HepG2 (cell line): ENCODE measurements around the gene EPB41L2. TPM values are rescaled to one million over a fixed set of nuclear protein-coding genes. Genes with fewer than 3 reads are reported as not detected.

Experiments
- BRCA1 ChIP-seq: sonication (generic); formaldehyde crosslinking; IDR thresholded peaks from 2 replicates; pipeline ENCODE4 v1.4.0; 2020; ENCODE audit warnings: missing genetic modification reagents
- E2F2 ChIP-seq: sonication (generic); formaldehyde crosslinking; IDR thresholded peaks from 2 replicates; pipeline ENCODE4 v1.4.0; 2020; ENCODE audit warnings: missing genetic modification reagents, borderline replicate concordance
- ERF ChIP-seq: IDR thresholded peaks from 2 replicates; pipeline ENCODE4 v1.6.1; 2018; ENCODE audit warnings: missing biosample characterization, missing genetic modification reagents
- GATA4 ChIP-seq: sonication (generic); IDR thresholded peaks from 2 replicates; pipeline ENCODE4 v1.6.1; 2016; ENCODE audit warnings: antibody characterized with exemption, low read depth, borderline replicate concordance
- GPN1 ChIP-seq: sonication (generic); formaldehyde crosslinking; IDR thresholded peaks from 2 replicates; pipeline ENCODE4 v1.5.1; 2020; ENCODE audit warnings: missing genetic modification reagents, borderline replicate concordance
- IKZF5 ChIP-seq: IDR thresholded peaks from 2 replicates; pipeline ENCODE4 v1.6.1; 2018; ENCODE audit warnings: missing genetic modification reagents, mild to moderate bottlenecking, missing compliant biosample characterization
- KLF12 ChIP-seq: sonication (generic); formaldehyde crosslinking; IDR thresholded peaks from 2 replicates; pipeline ENCODE4 v1.4.0; 2020; ENCODE audit warnings: missing genetic modification reagents, borderline replicate concordance
- MBNL3 ChIP-seq: fragments of 250-450 bp; sonication (Bioruptor Pico); conservative IDR thresholded peaks from 2 replicates; pipeline ENCODE4 v1.8.0; 2022; ENCODE audit warnings: mild to moderate bottlenecking, inconsistent platforms
- RARA ChIP-seq: IDR thresholded peaks from 2 replicates; pipeline ENCODE4 v1.6.1; 2016; ENCODE audit warnings: missing genetic modification reagents, missing compliant biosample characterization
- SCMH1 ChIP-seq: sonication (generic); formaldehyde crosslinking; IDR thresholded peaks from 2 replicates; pipeline ENCODE4 v1.9.0; 2021; ENCODE audit warnings: missing genetic modification reagents, mild to moderate bottlenecking, borderline replicate concordance
- SP140L ChIP-seq: sonication (generic); formaldehyde crosslinking; IDR thresholded peaks from 2 replicates; pipeline ENCODE4 v1.4.0; 2020; ENCODE audit warnings: missing genetic modification reagents, borderline replicate concordance
- THAP9 ChIP-seq: sonication (generic); formaldehyde crosslinking; IDR thresholded peaks from 2 replicates; pipeline ENCODE4; 2020; ENCODE audit warnings: missing genetic modification reagents, mild to moderate bottlenecking, borderline replicate concordance
- ZMYM3 ChIP-seq: sonication (generic); formaldehyde crosslinking; IDR thresholded peaks from 2 replicates; pipeline ENCODE4 v1.5.1; 2020; ENCODE audit warnings: mild to moderate bottlenecking, missing genetic modification reagents
- ZNF30 ChIP-seq: sonication (generic); formaldehyde crosslinking; IDR thresholded peaks from 2 replicates; pipeline ENCODE4 v1.5.0; 2020; ENCODE audit warnings: mild to moderate bottlenecking, missing genetic modification reagents
- ZNF331 ChIP-seq: sonication (generic); formaldehyde crosslinking; IDR thresholded peaks from 2 replicates; pipeline ENCODE4 v1.4.0; 2020; ENCODE audit warnings: missing genetic modification reagents
- ZNF552 ChIP-seq: sonication (generic); formaldehyde crosslinking; IDR thresholded peaks from 2 replicates; pipeline ENCODE4 v1.9.0; 2022; ENCODE audit warnings: missing genetic modification reagents, mild to moderate bottlenecking, borderline replicate concordance
- ZNF557 ChIP-seq: sonication (generic); formaldehyde crosslinking; IDR thresholded peaks from 2 replicates; pipeline ENCODE4 v1.4.0; 2020; ENCODE audit warnings: missing genetic modification reagents
- ZNF7 ChIP-seq: IDR thresholded peaks from 2 replicates; pipeline ENCODE4 v1.6.1; 2016; ENCODE audit warnings: missing biosample characterization, missing genetic modification reagents
- ZNF709 ChIP-seq: sonication (generic); formaldehyde crosslinking; IDR thresholded peaks from 2 replicates; pipeline ENCODE4 v1.5.0; 2020; ENCODE audit warnings: mild to moderate bottlenecking, missing genetic modification reagents
- ZNF800 ChIP-seq: sonication (generic); formaldehyde crosslinking; IDR thresholded peaks from 2 replicates; pipeline ENCODE4 v1.4.0; 2020; ENCODE audit warnings: missing genetic modification reagents
- polyA plus RNA-seq, 8 experiments: library from polyadenylated mRNA; depleted of rRNA in 3 of 8; stranded (reverse) in 7 of 8; unstranded in 1 of 8; fragments of >200 nt; fragmentation: Illumina TruSeq in 4 of 8; extraction: Trizol in 4 of 8; gene quantifications; 2 replicates each; pipeline versions ENCODE4 v1.2.1 to v1.2.3, GENCODE V29; 2011 to 2016; ENCODE audit warnings: low read depth in 4 of 8, missing spikeins in 1 of 8, mixed read lengths in 1 of 8; ENCODE audit not compliant: insufficient read depth in 1 of 8
- total RNA-seq, 5 experiments: library from RNA; depleted of rRNA; stranded (reverse); fragments of >200 nt; fragmentation: Illumina TruSeq; extraction: Trizol; gene quantifications; 2 replicates each; pipeline ENCODE4 v1.2.3, GENCODE V29; 2016; ENCODE audit warnings: low read depth in 1 of 5
- TF ChIP-seq, protein P1 (sequence below): sonication (generic); formaldehyde crosslinking; IDR thresholded peaks from 2 replicates; pipeline ENCODE4 v1.8.0; 2022; ENCODE audit warnings: missing genetic modification reagents, low read depth, mild to moderate bottlenecking, borderline replicate concordance
- TF ChIP-seq, protein P2 (sequence below): sonication (generic); formaldehyde crosslinking; conservative IDR thresholded peaks from 2 replicates; pipeline ENCODE4 v1.4.0; 2020; ENCODE audit warnings: missing genetic modification reagents

EPB41L2 gene
- total and polyA plus RNA-seq, 2 of the 13 experiments (the other 11 are each of a cell fraction or from before 2014, with no cell fraction given): 41.7 to 56.4 TPM

DNA sequence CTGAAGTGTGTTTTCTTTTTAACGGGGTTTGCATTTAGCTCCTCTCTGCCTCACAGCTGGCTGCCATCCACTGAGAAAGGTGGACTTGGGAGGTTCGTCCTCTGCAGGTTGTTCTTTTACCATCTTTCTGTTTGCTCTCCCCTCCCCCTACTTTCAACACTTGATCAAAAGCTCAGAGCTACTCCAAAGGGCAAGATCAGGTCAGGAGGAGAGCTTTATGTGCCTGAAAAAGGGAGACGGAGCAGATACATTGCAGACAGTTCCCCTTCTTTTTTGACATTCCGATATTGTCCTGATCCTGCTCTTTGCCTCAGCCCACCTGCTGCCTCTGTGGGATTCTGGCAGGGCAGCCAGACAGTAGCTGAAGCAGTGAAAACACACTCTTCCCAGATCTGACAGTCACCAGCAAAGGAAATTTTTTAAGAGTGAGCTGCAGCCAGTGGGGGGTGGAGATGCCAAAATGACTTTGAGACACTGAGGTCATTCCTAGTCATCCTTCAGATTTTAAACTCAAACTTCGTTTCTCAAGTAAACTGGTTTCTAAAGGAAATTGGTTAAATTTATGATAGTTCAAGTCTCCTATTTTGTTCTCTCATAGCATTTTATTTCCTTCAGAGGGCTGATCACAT is 209.4 kb downstream of the EPB41L2 start (continued):
- no peak for TF ChIP-seq GATA4
- peak; percentile 95; the same call in 1 of the 2 replicates for TF ChIP-seq SP140L (CRISPR knock-in tag)
- TF ChIP-seq KLF12: no peak
- peak; percentile 96 for TF ChIP-seq RARA (CRISPR knock-in tag)
- no peak for TF ChIP-seq ZNF552
- TF ChIP-seq, protein P1, sequence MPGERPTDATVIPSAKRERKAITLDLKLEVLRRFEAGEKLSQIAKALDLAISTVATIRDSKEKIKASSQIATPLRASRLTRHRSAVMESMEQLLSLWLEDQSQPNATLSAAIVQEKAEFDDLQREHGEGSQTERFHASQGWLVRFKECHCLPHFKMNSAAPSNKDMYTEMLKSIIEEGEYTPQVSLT (CRISPR knock-in tag): no peak
- no peak for TF ChIP-seq E2F2
- no peak for TF ChIP-seq BRCA1 (CRISPR knock-in tag)
- peak; percentile 82 for TF ChIP-seq ZNF709
- TF ChIP-seq ZNF7 (CRISPR knock-in tag): no peak
- TF ChIP-seq ZNF331: peak; percentile 94
- TF ChIP-seq ERF (CRISPR knock-in tag): peak; percentile 83
- no peak for TF ChIP-seq SCMH1 (CRISPR knock-in tag)
- peak; percentile 66 for TF ChIP-seq ZMYM3 (CRISPR knock-in tag)
- TF ChIP-seq ZNF800 (CRISPR knock-in tag): no peak
- no peak for TF ChIP-seq ZNF557 (CRISPR knock-in tag)
- TF ChIP-seq THAP9 (CRISPR knock-in tag): no peak
- no peak for TF ChIP-seq MBNL3 (CRISPR knock-in tag)
- no peak for TF ChIP-seq GPN1
- TF ChIP-seq, protein P2, sequence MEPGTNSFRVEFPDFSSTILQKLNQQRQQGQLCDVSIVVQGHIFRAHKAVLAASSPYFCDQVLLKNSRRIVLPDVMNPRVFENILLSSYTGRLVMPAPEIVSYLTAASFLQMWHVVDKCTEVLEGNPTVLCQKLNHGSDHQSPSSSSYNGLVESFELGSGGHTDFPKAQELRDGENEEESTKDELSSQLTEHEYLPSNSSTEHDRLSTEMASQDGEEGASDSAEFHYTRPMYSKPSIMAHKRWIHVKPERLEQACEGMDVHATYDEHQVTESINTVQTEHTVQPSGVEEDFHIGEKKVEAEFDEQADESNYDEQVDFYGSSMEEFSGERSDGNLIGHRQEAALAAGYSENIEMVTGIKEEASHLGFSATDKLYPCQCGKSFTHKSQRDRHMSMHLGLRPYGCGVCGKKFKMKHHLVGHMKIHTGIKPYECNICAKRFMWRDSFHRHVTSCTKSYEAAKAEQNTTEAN (CRISPR knock-in tag): no peak
- no peak; the same call in 1 of the 2 replicates for TF ChIP-seq IKZF5 (CRISPR knock-in tag)
- no peak for TF ChIP-seq ZNF30
